CD14-positive monocyte (primary cell): ENCODE results near the gene NUTM1. TPM values are rescaled to one million over a fixed set of nuclear protein-coding genes. Genes with fewer than 3 reads are reported as not detected.

Experiments
- DNase-seq, 3 donors: peaks; one replicate each; pipeline ENCODE4 v3.0.0-alpha.2; 2011 to 2022
- H2AFZ ChIP-seq: 2 replicates; pipeline ENCODE4 v1.6.0; 2012; ENCODE audit warnings: mild to moderate bottlenecking, low read depth, low read length, inconsistent platforms; ENCODE audit not compliant: insufficient read depth, poor library complexity, severe bottlenecking
- H3K27ac ChIP-seq, 2 donors: 1 replicate in 1 of 2; 2 replicates in 1 of 2; pipeline ENCODE4 v1.5.1; 2012 to 2013; ENCODE audit warnings: low read length in 2 of 2, control low read depth in 1 of 2, inconsistent platforms in 1 of 2, low read depth in 1 of 2, mild to moderate bottlenecking in 1 of 2
- H3K27me3 ChIP-seq, 2 donors: one replicate each; pipeline versions ENCODE4 v1.6.0 to v1.6.1; 2011 to 2013; ENCODE audit warnings: low read length in 2 of 2; ENCODE audit not compliant: control insufficient read depth in 2 of 2, insufficient read depth in 2 of 2
- H3K36me3 ChIP-seq, 2 donors: replicated peaks in 1 of 2; 1 replicate in 1 of 2; 2 replicates in 1 of 2; pipeline versions ENCODE4 v1.5.1 to v1.6.1; 2012 to 2013; ENCODE audit warnings: low read length in 2 of 2, control low read depth in 1 of 2, inconsistent platforms in 1 of 2, mild to moderate bottlenecking in 1 of 2; ENCODE audit not compliant: insufficient read depth in 2 of 2, control insufficient read depth in 1 of 2
- H3K4me1 ChIP-seq, 2 donors: 1 replicate in 1 of 2; 2 replicates in 1 of 2; pipeline versions ENCODE4 v1.5.1 to v1.6.1; 2012 to 2013; ENCODE audit warnings: low read length in 2 of 2, control low read depth in 1 of 2, inconsistent platforms in 1 of 2, mild to moderate bottlenecking in 1 of 2, moderate library complexity in 1 of 2; ENCODE audit not compliant: insufficient read depth in 2 of 2, control insufficient read depth in 1 of 2
- H3K4me2 ChIP-seq: replicated peaks from 2 replicates; pipeline ENCODE3; 2012; ENCODE audit warnings: low read length, moderate library complexity, mild to moderate bottlenecking; ENCODE audit not compliant: poor library complexity, severe bottlenecking; ENCODE audit errors: extremely low read depth
- H3K4me3 ChIP-seq, 3 experiments: fragments of 200-600 bp in 1 of 3; sonication (generic) in 1 of 3; replicated peaks in 1 of 3; 1 replicate in 2 of 3; 2 replicates in 1 of 3; pipeline ENCODE4 v1.5.1; 2011 to 2013; ENCODE audit warnings: low read length in 3 of 3, mild to moderate bottlenecking in 3 of 3, control low read depth in 2 of 3, low read depth in 2 of 3, inconsistent platforms in 1 of 3, moderate library complexity in 1 of 3
- H3K79me2 ChIP-seq: 2 replicates; pipeline ENCODE4 v1.6.0; 2012; ENCODE audit warnings: mild to moderate bottlenecking, control low read depth, inconsistent platforms, low read length, moderate library complexity; ENCODE audit not compliant: insufficient read depth
- H3K9ac ChIP-seq: 2 replicates; pipeline ENCODE4 v1.6.0; 2017; ENCODE audit warnings: low read length, mild to moderate bottlenecking; ENCODE audit not compliant: insufficient read depth, poor library complexity, severe bottlenecking
- H3K9me3 ChIP-seq, 2 donors: replicated peaks in 1 of 2; 1 replicate in 1 of 2; 2 replicates in 1 of 2; pipeline versions ENCODE4 v1.5.1 to v1.6.1; 2012 to 2013; ENCODE audit warnings: low read length in 2 of 2, control low read depth in 1 of 2; ENCODE audit not compliant: control insufficient read depth in 1 of 2, insufficient read depth in 1 of 2
- H4K20me1 ChIP-seq: 2 replicates; pipeline ENCODE4 v1.6.0; 2012; ENCODE audit warnings: mild to moderate bottlenecking, low read length, control low read depth, moderate library complexity; ENCODE audit not compliant: insufficient read depth
- H3K27ac Mint-ChIP-seq, 7 donors: one replicate each; pipeline ENCODE4 v1.8.0; 2020; ENCODE audit warnings: mild to moderate bottlenecking in 7 of 7, mixed read lengths in 7 of 7, moderate library complexity in 6 of 7, inconsistent platforms in 2 of 7
- H3K27me3 Mint-ChIP-seq, 3 donors: one replicate each; pipeline ENCODE4 v1.8.0; 2021 to 2022; ENCODE audit warnings: low read depth in 3 of 3, mild to moderate bottlenecking in 3 of 3, mixed read lengths in 3 of 3, moderate library complexity in 3 of 3, inconsistent platforms in 1 of 3
- H3K36me3 Mint-ChIP-seq, 2 donors: one replicate each; pipeline ENCODE4 v1.8.0; 2020; ENCODE audit warnings: mixed read lengths in 2 of 2, inconsistent platforms in 1 of 2, mild to moderate bottlenecking in 1 of 2
- H3K4me1 Mint-ChIP-seq: one replicate; pipeline ENCODE4 v1.8.0; 2020; ENCODE audit warnings: mild to moderate bottlenecking, mixed read lengths
- H3K4me3 Mint-ChIP-seq, 2 donors: one replicate each; pipeline ENCODE4 v1.8.0; 2020; ENCODE audit warnings: mild to moderate bottlenecking in 2 of 2, mixed read lengths in 2 of 2, moderate library complexity in 1 of 2
- H3K9me3 Mint-ChIP-seq, 7 donors: one replicate each; pipeline ENCODE4 v1.8.0; 2020 to 2022; ENCODE audit warnings: mixed read lengths in 7 of 7, mild to moderate bottlenecking in 6 of 7, moderate library complexity in 6 of 7, inconsistent platforms in 2 of 7
- CTCF ChIP-seq: fragments of 200-600 bp; IDR thresholded peaks from one replicate; pipeline ENCODE4 v1.8.0; 2022; ENCODE audit warnings: antibody characterized with exemption, mild to moderate bottlenecking
- WGBS: methylation state at CpG from one replicate; pipeline ENCODE4 v1.1.5; 2013; ENCODE audit warnings: missing lambda C conversion rate; ENCODE audit not compliant: insufficient coverage; 5-methylcytosine and 5-hydroxymethylcytosine counted together
- intact Hi-C, 2 donors: fragments of 100-400 bp; cut with micrococcal nuclease; formaldehyde crosslinking; loops; one replicate each; pipeline versions ENCODE4 v1.15.0 to v1.15.1; 2023
- polyA plus RNA-seq, 3 donors: library from polyadenylated mRNA; depleted of rRNA in 1 of 3; unstranded in 2 of 3; stranded (reverse) in 1 of 3; fragments of 300-500 nt in 2 of 3; fragments of >200 nt in 1 of 3; fragmentation: Illumina TruSeq in 2 of 3; gene quantifications; 1 replicate in 2 of 3; 2 replicates in 1 of 3; pipeline ENCODE4 v1.2.3, GENCODE V29; 2012 to 2021

Gene NUTM1
- polyA plus RNA-seq, 3 donors, result not detected

- H4K20me1 ChIP-seq, result no peaks in the 10 kb centered on the region
- H3K9me3 ChIP-seq, result no peaks in the 10 kb centered on the region
- H3K4me1 ChIP-seq, result no peaks in the 10 kb centered on the region
- no peak for TF ChIP-seq CTCF
- Mint-ChIP-seq H3K4me1 (no peaks in the 10 kb centered on the region), H3K27me3 (peaks cover 0 to 2% (median 0%) of the 10 kb centered on the region in 3 donors), H3K9me3 (peaks cover 0 to 2% (median 0%) of the 10 kb centered on the region in 7 donors), H3K36me3 (peaks cover 9 to 12% of the 10 kb centered on the region in 2 donors), H3K27ac (no peak overlapping the region), H3K4me3 (no peak overlapping the region)
- no peak overlapping the region for H3K27ac ChIP-seq
- H2AFZ ChIP-seq, result no peak overlapping the region
- H3K4me2 ChIP-seq, result no peak overlapping the region
- H3K79me2 ChIP-seq, result no peaks in the 10 kb centered on the region
- no peak overlapping the region for H3K9ac ChIP-seq
- H3K27me3 ChIP-seq, result no peaks in the 10 kb centered on the region
- H3K36me3 ChIP-seq, result peaks cover 5 to 15% of the 10 kb centered on the region in 2 donors
- 100% methylated on average over 1 of the region's 2 CpGs for WGBS
- H3K4me3 ChIP-seq, result no peak overlapping the region
- no peak for DNase-seq
- intact Hi-C loops, result no loop called here
These were observed 10.5 kb downstream of the NUTM1 start for GRCh38 chr15:34353627-34354026.

GRCh38 chr15:34354286-34354685 is 11.2 kb downstream of the NUTM1 start:
- peaks cover 14 to 17% of the 10 kb centered on the region in 2 donors for H3K36me3 Mint-ChIP-seq
- H3K4me3 Mint-ChIP-seq, result no peak overlapping the region
- Histone ChIP-seq H3K9ac (no peak overlapping the region), H3K4me1 (no peaks in the 10 kb centered on the region), H3K9me3 (no peaks in the 10 kb centered on the region), H2AFZ (no peak overlapping the region), H3K27ac (no peak overlapping the region), H3K36me3 (peaks cover 7 to 20% of the 10 kb centered on the region in 2 donors), H3K27me3 (no peaks in the 10 kb centered on the region), H3K79me2 (no peaks in the 10 kb centered on the region), H3K4me3 (no peak overlapping the region), H4K20me1 (no peaks in the 10 kb centered on the region), H3K4me2 (no peak overlapping the region)
- no peak for TF ChIP-seq CTCF
- WGBS, result no CpG with 5 or more reads among the region's 7 CpGs
- intact Hi-C loops, result no loop called here
- H3K4me1 Mint-ChIP-seq, result no peaks in the 10 kb centered on the region
- DNase-seq, result no peak
- peak overlapping the region in 1 of 7 donors; percentile 50 for H3K27ac Mint-ChIP-seq
- peaks cover 0 to 2% (median 0%) of the 10 kb centered on the region in 3 donors for H3K27me3 Mint-ChIP-seq
- H3K9me3 Mint-ChIP-seq, result peaks cover 0 to 2% (median 0%) of the 10 kb centered on the region in 7 donors
